Myocyte (in vitro differentiated cells): Measurements from ENCODE around the gene CRACDL. TPM values are rescaled to one million over a fixed set of nuclear protein-coding genes. Genes with fewer than 3 reads are reported as not detected.

Source experiments
- DNase-seq: peaks from one replicate; pipeline ENCODE4 v3.0.0-alpha.2; 2012; ENCODE audit warnings: low read depth
- total RNA-seq: library from RNA; depleted of rRNA; stranded (reverse); fragments of >200 nt; gene quantifications from 2 replicates; pipeline ENCODE4 v1.2.3, GENCODE V29; 2014

The CRACDL gene
- total RNA-seq, 1 donor from 2014 or later = 0.11 TPM

DNA sequence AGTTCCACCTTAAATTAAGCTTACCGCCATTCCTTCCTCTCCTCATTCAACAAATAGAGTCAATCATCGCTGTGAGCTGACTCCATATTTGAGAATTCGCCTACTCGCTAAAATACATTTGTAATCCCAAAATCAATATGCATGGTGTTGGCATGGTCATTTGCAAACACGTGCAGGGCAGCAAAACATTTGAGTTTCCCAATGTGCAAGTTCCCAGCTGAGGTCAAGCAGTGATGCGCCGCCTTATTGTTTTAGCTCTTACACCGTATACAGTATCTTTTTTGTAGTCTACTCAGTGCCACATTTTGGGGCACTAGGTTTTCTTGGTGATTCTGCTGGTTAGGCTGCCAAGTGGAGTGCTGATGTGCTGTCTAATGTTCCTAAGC lies 131.8 kb downstream of the CRACDL start:
- DNase-seq = no peak

DNA sequence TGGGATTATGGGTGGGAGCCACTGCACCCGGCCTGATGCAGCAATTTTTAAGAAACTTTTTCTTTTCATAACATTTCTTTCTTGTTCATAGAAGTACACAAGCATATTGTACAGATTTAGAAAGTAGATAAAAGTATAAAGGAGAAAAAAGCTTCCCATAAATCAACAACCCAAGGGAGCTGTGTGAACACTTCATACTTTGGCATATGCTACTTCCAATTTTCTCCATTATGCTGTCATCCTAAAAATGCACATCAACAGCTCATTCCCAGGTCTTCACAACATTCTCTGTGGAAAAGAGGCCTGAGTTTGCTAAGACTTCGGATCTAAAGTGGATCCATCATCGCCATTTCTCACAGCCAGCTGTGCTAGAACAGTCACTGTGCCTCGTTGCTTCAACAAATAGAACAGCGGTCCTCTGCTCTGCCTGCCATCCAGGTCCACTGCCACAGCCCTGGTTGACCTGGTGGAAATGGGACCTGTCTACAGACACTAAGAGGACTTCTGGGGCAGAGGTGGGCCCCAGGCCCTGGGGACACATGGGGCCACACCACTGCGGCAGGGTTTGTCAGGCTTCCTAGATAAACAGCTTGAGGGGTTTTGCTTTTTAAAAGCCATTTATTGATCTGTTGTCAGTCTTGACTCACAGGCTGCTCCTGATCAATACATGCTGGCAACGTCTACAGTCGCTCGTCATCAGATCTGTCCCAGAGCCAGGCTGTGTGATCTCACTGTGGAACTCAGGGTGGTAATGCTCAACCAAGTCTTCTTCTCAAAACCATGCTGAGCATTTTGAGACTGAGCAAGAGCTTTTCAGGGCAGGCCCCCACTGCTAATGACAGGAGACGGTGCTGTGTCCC lies 132.4 kb downstream of the CRACDL start:
- DNase-seq = no peak

DNA sequence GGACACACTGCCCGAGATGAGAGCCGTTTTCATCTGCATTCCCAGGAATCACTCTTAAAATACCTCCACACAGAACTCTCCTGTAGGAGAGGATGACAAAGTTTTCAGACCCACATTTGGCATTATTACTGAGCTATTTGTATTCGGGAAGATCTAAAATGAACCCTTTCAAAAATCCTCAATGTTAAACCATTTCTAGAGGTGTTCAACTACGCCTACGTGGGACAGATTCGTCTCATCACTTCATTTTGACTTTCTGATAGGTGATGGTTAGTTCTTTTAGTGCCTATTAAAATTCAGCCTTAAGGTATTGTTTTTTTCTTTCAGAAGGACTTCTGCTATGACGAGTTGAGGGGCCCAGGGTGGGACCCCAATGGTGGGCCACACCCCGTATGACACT lies 133.7 kb downstream of the CRACDL start:
- no peak for DNase-seq

DNA sequence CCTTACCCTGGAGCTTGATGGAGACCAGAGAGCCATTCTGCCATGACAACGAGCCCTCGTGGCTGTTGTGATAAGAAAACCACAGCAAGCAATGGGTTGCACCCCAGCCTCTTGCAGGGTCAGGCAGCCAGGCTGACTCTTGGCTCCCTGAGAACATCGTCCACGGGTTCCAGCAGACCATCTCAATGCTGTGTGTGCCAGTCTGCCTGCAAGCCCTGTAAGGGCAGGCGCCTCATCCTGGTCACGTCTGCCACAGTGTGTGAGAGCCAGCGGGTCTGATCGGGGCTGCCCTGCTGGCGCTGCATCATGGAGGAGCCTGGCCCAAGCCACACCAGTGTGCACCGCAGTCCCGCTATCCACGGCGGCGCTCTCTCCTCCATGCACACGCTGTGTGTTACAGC lies 134.1 kb downstream of the CRACDL start:
- no peak for DNase-seq

DNA sequence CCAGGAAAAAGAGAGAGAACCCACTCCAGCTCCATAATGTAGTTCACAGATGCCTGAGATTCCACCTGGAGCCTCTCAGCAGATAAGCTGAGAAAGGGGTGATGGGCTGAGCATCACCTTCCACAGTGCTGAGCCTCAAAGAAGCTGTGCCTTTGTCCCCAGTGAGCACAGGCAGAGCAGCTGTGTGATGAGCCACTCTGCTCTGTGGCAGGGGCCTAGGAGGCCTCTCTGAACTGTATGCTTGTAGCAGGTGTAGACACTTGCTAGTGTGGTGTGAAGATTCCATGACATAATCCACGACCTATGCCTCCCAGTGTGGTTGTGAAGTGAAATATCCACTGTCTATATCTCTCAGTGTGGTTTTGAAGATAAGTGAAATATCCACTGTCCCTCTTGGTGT lies 134.7 kb downstream of the CRACDL start:
- DNase-seq = peak; percentile 15

- peak; percentile 40 for DNase-seq
These were observed 135.5 kb downstream of the CRACDL start for GRCh38 chr2:98800330-98801064.

DNA sequence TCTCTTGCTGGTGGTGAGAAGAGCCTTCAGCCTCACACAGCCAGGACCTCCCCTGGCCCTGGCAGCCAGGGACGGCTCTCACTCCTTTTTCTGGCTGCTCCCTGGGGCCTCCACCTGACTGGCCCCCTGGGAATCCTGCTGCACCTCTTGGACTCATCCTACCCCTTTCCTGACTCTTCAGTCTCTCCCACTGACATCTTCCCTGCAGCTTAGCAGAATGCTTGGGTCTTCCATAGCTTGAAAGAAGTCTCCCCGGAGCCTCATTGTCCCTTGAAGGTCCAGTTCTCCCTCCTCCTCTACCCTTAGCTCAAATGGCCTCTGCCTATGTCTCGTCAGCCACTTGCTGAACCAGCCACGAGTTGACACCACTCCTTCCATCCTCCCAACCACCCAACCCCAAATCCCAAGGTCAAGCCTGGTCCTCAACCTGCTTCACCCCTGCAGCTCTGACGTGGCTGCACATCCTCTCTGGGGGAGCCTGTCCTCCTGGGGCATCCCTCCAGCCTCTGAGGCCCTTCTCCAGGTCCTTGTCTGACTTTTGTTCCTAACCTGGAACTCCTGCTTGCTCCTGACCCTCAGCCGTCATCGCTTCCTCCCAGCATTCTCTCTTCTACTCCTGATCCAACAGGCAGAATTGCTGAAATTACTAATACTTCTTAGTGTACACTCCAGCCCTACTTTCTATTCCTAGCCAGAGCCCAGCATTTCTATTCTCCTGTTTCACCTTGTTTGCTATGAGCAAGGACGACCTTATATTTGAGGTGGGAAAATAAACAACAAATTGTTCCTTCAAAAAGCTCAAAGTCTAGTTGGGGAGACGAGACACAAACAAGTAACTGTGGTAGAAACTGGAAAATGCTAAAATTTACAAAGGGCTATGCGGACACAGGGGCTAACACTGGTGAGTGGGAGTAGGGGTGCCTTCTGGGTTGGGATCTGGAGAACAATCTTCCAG lies 136.4 kb downstream of the CRACDL start:
- no peak for DNase-seq

DNA sequence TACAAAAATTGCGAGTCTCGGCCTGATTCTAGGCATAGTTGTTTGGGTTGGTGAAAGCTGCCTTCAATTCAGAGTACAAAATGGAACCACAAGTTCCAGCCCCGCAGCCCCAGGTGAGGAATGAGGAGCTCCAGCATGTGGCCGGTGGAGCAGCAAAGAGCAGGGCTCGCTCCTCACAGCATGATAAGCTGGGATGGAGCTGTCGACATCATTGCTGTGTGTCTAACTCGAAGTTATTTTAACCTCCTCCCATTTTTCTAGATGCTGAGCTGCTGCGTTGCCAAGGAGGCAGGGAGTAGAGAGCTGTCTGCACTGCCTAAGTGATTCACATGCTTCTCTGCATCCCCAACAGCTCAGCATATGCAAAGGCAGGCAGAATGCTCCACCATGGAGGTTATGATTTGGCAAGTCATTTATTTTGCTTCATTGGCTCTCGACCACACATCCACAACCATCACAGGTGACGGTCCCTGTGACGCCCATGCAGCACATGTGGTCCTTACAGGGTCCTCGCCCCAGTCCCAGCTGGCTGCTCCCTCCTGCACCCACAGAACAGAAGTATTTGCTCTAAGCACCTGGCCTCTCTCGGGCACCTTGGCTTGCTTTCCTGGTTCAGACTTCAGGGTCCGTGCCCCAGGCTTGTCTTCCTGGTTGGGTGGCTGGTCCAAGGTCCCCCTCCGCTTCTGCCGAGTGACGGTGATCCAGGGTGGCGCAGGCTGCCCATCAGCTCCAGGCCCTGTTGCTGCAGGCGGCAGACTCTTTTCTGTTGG lies 139.1 kb downstream of the CRACDL start:
- no peak for DNase-seq

- DNase-seq = no peak
These were observed 139.9 kb downstream of the CRACDL start for GRCh38 chr2:98795891-98796676.

DNA sequence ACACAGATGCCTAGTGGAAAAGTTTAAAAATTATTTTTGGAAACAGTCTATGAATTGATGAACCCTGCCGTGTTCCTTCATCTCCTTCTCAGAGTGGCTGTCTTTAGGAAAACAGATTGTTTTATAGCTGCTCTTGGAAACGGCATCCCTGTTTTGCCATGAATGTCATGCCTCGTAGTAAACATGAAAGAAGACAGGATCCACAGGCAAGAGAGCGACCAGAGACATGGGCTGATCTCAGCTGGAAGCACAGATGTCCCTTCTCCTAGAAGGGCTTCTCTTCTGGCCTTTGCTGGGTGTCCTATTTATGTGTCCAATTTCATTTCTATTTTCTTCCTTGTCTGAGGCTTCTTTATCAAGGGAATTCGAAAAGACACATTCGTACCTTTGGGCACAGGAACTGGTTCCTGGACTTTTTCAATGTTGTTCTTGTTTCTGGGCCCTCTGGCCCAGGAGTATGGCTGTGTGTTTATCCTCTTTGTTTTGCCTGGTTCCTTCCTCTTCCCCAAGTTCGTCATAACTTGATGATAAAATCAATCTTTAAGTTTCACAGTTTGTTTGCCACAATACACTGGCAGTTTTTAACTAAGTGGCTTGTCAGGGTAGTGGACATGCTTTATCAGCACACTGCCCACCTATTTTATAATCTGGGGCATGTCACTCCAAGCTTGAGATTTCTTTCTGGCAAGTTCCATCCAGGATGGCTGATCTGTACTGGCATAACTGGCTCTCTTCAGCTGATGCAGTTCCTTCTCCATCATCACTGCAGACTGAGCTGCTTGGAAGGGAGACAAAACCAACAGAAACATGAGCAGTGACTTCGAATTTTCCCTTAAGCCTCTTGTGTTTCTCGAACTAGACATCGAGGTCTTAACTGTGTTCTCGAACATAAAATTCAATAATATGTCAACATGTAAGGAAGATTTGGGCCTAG lies 141.9 kb downstream of the CRACDL start:
- DNase-seq = no peak

DNA sequence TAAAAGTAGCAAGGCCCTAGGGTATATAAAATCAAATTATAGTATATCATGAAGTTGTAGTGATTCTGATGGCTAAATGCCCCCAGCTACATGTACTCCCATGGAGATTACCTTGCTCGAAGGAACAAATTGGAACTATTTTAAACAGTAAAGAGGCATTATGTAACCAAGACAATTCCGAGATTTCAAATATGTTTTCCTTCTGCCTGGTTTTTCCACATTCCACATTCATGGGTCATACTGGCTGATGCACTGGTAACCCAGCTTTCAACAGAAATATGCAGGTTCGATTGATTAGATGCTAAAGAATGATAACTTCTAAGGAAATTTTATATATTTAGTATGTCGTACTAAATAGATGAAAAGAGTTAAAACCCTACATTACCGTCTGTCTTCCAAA lies 142.8 kb downstream of the CRACDL start:
- no peak for DNase-seq

DNA sequence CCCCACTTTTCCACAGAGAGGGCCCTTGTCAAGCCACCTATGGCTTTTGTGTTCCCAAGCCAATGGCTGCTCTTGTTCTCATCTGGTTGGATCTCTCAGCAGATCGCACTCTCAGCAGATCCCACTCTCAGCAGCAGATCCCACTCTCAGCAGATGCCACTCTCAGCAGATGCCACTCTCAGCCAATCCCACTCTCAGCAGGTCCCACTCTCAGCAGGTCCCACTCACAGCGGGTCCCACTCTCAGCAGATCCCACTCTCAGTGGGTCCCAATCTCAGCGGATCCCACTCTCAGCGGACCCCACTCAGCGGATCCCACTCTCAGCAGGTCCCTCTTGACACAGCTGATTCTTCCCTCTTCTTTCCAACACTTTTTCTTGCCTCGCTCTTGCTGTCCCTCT lies 145.8 kb downstream of the CRACDL start:
- no peak for DNase-seq

- no peak for DNase-seq
These were observed 148.3 kb downstream of the CRACDL start for GRCh38 chr2:98787700-98788099.

DNA sequence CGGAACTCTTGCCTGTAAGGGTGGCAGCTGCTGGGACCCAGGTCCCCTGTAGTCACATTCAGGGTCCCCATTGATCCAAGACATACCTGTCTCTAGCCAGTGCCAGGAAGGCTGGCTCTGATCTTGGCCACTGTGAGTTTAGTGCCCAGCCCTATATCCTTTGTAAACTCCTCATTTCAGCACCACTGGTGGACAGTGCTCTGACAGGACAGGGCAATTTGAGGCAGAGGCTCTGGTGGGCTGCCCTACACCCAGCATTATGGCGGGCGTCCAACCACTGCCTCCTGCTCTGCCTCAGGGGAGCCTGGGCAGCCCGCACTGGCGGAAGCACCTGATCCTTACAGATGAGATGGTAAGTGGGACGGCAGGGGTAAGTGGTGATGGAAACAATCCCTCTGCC lies 149.8 kb downstream of the CRACDL start:
- DNase-seq = no peak

GRCh38 chr2:98782570-98782969 lies 153.5 kb downstream of the CRACDL start:
- DNase-seq = no peak

- no peak for DNase-seq
These were observed 154.2 kb downstream of the CRACDL start for GRCh38 chr2:98781822-98782221.

DNA sequence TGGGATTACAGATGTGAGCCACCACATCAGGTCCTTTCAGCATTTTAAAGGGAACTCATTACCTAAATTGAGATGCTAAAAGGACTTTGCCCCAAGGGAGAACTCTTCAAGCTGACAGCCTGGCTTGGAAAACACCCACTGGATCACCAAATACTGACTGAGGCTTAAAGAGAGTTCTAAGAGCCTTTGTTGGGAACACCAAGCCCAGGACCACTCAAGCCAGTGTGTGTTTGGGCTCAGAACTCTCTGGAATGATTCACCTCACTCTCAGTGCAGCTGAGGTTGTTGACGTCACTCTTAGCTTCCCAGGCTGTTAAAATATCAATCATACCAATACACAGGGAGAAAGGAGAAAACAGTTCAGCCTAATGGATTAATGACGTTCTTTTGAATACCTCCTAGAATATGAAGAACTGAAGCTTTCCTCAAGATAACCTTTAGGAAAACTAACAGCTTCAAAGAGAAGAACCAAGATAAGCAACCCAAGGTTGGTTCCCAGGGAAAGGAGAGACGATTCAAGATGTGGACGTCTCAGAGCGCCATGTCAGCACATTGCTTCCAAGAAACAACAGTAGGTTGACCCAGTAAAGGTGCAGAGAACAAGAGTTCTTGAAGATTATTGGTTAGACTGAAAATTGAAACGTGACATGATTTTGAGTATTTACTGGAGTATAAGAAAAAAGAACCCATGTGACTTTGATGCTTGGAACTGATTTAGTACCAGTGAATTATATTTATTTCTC lies 157.1 kb downstream of the CRACDL start:
- no peak for DNase-seq

GRCh38 chr2:98778151-98778550 lies 157.9 kb downstream of the CRACDL start:
- no peak for DNase-seq
